IMR-90 (cell line): Measurements from ENCODE around the gene PHKG2. TPM values are rescaled to one million over a fixed set of nuclear protein-coding genes. Genes with fewer than 3 reads are reported as not detected.

ENCODE experiments used
- ATAC-seq: fragments of 200-7000 bp; cut with Tn5 transposase; 2 replicates; pipeline ENCODE4 v1.9.1; 2020; ENCODE audit warnings: low read depth, mild to moderate bottlenecking, moderate library complexity
- BruUV-seq: library from RNA; stranded (reverse); fragments of 400-500 nt; replicated peaks from 2 replicates; lab custom pipeline; 2021; lab: Mats Ljungman, UMichigan
- CTCF ChIA-PET: fragments of 300-600 bp; formaldehyde crosslinking; extraction: SDS; loops from one replicate; lab custom pipeline; 2021; ENCODE audit warnings: antibody characterized with exemption; lab: Yijun Ruan, JAX
- POLR2A ChIA-PET: fragments of 300-600 bp; sonication (Branson Sonifier 250); formaldehyde crosslinking; loops from one replicate; lab custom pipeline; 2022; ENCODE audit warnings: antibody characterized with exemption; ENCODE audit not compliant: unreplicated experiment; lab: Charles Lee
- DNase-seq: peaks from one replicate; pipeline ENCODE4 v3.0.0; 2013
- H2AFZ ChIP-seq: replicated peaks from 2 replicates; pipeline ENCODE3; 2013; ENCODE audit warnings: low read length, mild to moderate bottlenecking; ENCODE audit not compliant: poor library complexity
- H2AK5ac ChIP-seq: 2 replicates; pipeline ENCODE4 v1.6.1; 2013; ENCODE audit warnings: low read depth, low read length, inconsistent platforms
- H2AK9ac ChIP-seq: replicated peaks from 2 replicates; pipeline ENCODE3; 2013; ENCODE audit warnings: mild to moderate bottlenecking, low read depth, low read length, moderate library complexity; ENCODE audit not compliant: poor library complexity
- H2BK120ac ChIP-seq: 2 replicates; pipeline ENCODE4 v1.6.1; 2013; ENCODE audit warnings: low read depth, low read length, inconsistent platforms
- H2BK15ac ChIP-seq: 3 replicates; pipeline ENCODE4 v1.6.1; 2013; ENCODE audit warnings: low read depth, low read length, inconsistent platforms
- H2BK20ac ChIP-seq: 2 replicates; pipeline ENCODE4 v1.6.1; 2013; ENCODE audit warnings: low read depth, mild to moderate bottlenecking, inconsistent platforms, low read length, moderate library complexity
- H2BK5ac ChIP-seq: 2 replicates; pipeline ENCODE4 v1.6.1; 2013; ENCODE audit warnings: mild to moderate bottlenecking, low read depth, low read length, inconsistent platforms; ENCODE audit not compliant: poor library complexity, severe bottlenecking
- H3K14ac ChIP-seq: replicated peaks from 2 replicates; pipeline ENCODE4 v1.6.1; 2013; ENCODE audit warnings: low read depth, low read length, inconsistent platforms
- H3K18ac ChIP-seq: 2 replicates; pipeline ENCODE4 v1.6.1; 2013; ENCODE audit warnings: low read depth, low read length, control low read depth
- H3K23ac ChIP-seq: 2 replicates; pipeline ENCODE4 v1.6.1; 2013; ENCODE audit warnings: low read depth, low read length, inconsistent platforms
- H3K27ac ChIP-seq: 2 replicates; pipeline ENCODE4 v1.5.1; 2013; ENCODE audit warnings: mild to moderate bottlenecking, control low read depth, low read length; ENCODE audit not compliant: insufficient read depth
- H3K27me3 ChIP-seq: 2 replicates; pipeline ENCODE4 v1.6.1; 2013; ENCODE audit warnings: low read length; ENCODE audit not compliant: control insufficient read depth, insufficient read depth
- H3K36me3 ChIP-seq: 2 replicates; pipeline ENCODE4 v1.6.1; 2013; ENCODE audit warnings: low read length, mixed read lengths; ENCODE audit not compliant: control insufficient read depth, insufficient read depth
- H3K4ac ChIP-seq: 2 replicates; pipeline ENCODE4 v1.6.1; 2013; ENCODE audit warnings: low read depth, low read length, inconsistent platforms
- H3K4me1 ChIP-seq: 2 replicates; pipeline ENCODE4 v1.6.1; 2013; ENCODE audit warnings: low read length, mixed read lengths; ENCODE audit not compliant: control insufficient read depth, insufficient read depth
- H3K4me2 ChIP-seq: 2 replicates; pipeline ENCODE4 v1.6.1; 2013; ENCODE audit warnings: low read depth, mild to moderate bottlenecking, control low read depth, low read length, moderate library complexity
- H3K4me3 ChIP-seq: 2 replicates; pipeline ENCODE4 v1.5.1; 2013; ENCODE audit warnings: low read depth, mild to moderate bottlenecking, control low read depth, low read length, moderate library complexity; ENCODE audit not compliant: insufficient read depth
- H3K56ac ChIP-seq: 2 replicates; pipeline ENCODE4 v1.6.1; 2013; ENCODE audit warnings: low read length, inconsistent platforms; ENCODE audit not compliant: insufficient read depth; ENCODE audit errors: extremely low read depth
- H3K79me1 ChIP-seq, 2 experiments: 2 replicates each; pipeline ENCODE4 v1.6.1; 2013; ENCODE audit warnings: low read length in 2 of 2, inconsistent platforms in 1 of 2, low read depth in 1 of 2
- H3K9ac ChIP-seq: 2 replicates; pipeline ENCODE4 v1.6.1; 2013; ENCODE audit warnings: low read depth, low read length, control low read depth
- H3K9me1 ChIP-seq: 2 replicates; pipeline ENCODE4 v1.6.1; 2013; ENCODE audit warnings: low read length, inconsistent platforms; ENCODE audit not compliant: insufficient read depth
- H3K9me3 ChIP-seq: 2 replicates; pipeline ENCODE4 v1.6.1; 2013; ENCODE audit warnings: low read length; ENCODE audit not compliant: control insufficient read depth, insufficient read depth
- H4K20me1 ChIP-seq: 2 replicates; pipeline ENCODE4 v1.6.1; 2013; ENCODE audit warnings: low read length, inconsistent platforms; ENCODE audit not compliant: insufficient read depth
- H4K5ac ChIP-seq: 2 replicates; pipeline ENCODE4 v1.6.1; 2013; ENCODE audit warnings: mild to moderate bottlenecking, low read depth, low read length, control low read depth
- H4K8ac ChIP-seq, 2 experiments: 2 replicates each; pipeline ENCODE4 v1.6.1; 2013; ENCODE audit warnings: low read depth in 2 of 2, low read length in 2 of 2, control low read depth in 1 of 2, inconsistent platforms in 1 of 2
- H4K91ac ChIP-seq: 2 replicates; pipeline ENCODE4 v1.6.1; 2013; ENCODE audit warnings: low read depth, low read length, inconsistent platforms; ENCODE audit not compliant: insufficient read depth
- BHLHE40 ChIP-seq: fragments of 150-350 bp; IDR thresholded peaks from 2 replicates; pipeline ENCODE4 v1.6.1; 2016; ENCODE audit warnings: mild to moderate bottlenecking, low read depth, low read length
- CEBPB ChIP-seq: IDR thresholded peaks from 2 replicates; pipeline ENCODE4 v1.6.1; 2012; ENCODE audit warnings: low read depth, low read length, improper control_type of control experiment
- CHD1 ChIP-seq: IDR thresholded peaks from 2 replicates; pipeline ENCODE4 v1.6.1; 2012; ENCODE audit warnings: low read depth, low read length, improper control_type of control experiment
- FOS ChIP-seq: fragments of 150-350 bp; IDR thresholded peaks from 2 replicates; pipeline ENCODE4 v1.6.1; 2016; ENCODE audit warnings: low read depth, low read length
- MAFK ChIP-seq: IDR thresholded peaks from 2 replicates; pipeline ENCODE4 v1.6.1; 2012; ENCODE audit warnings: low read depth, low read length, improper control_type of control experiment
- MAZ ChIP-seq: IDR thresholded peaks from 2 replicates; pipeline ENCODE4 v1.6.1; 2012; ENCODE audit warnings: low read depth, mild to moderate bottlenecking, low read length, improper control_type of control experiment, moderate library complexity, borderline replicate concordance
- MXI1 ChIP-seq: IDR thresholded peaks from 2 replicates; pipeline ENCODE4 v1.6.1; 2012; ENCODE audit warnings: low read depth, mild to moderate bottlenecking, low read length, moderate library complexity, borderline replicate concordance
- NFE2L2 ChIP-seq: fragments of 150-350 bp; IDR thresholded peaks from 2 replicates; pipeline ENCODE4 v1.6.1; 2016; ENCODE audit warnings: low read depth, mild to moderate bottlenecking, low read length
- POLR2A ChIP-seq: IDR thresholded peaks from 2 replicates; pipeline ENCODE4 v1.6.1; 2012; ENCODE audit warnings: mild to moderate bottlenecking, low read depth, low read length
- RAD21 ChIP-seq: IDR thresholded peaks from 2 replicates; pipeline ENCODE4 v1.6.1; 2012; ENCODE audit warnings: low read length, improper control_type of control experiment
- RCOR1 ChIP-seq: IDR thresholded peaks from 2 replicates; pipeline ENCODE4 v1.6.1; 2012; ENCODE audit warnings: mild to moderate bottlenecking, low read length, improper control_type of control experiment; ENCODE audit not compliant: insufficient replicate concordance
- RFX5 ChIP-seq: IDR thresholded peaks from 2 replicates; pipeline ENCODE4 v1.8.0; 2012; ENCODE audit warnings: low read depth, mild to moderate bottlenecking, low read length, moderate library complexity
- SMC3 ChIP-seq: fragments of 150-350 bp; IDR thresholded peaks from 2 replicates; pipeline ENCODE4 v1.6.1; 2016; ENCODE audit warnings: low read depth, mild to moderate bottlenecking, antibody characterized with exemption, low read length, moderate library complexity
- WGBS, 2 experiments: methylation state at CpG; one replicate each; pipeline versions ENCODE4 v1.1.5 to v1.1.7; 2013; ENCODE audit warnings: missing lambda C conversion rate in 2 of 2; ENCODE audit not compliant: insufficient read length in 1 of 2; ENCODE audit errors: extremely low coverage in 2 of 2; 5-methylcytosine and 5-hydroxymethylcytosine counted together
- dilution Hi-C: fragments of 300-500 bp; cut with HindIII; formaldehyde crosslinking; loops from one replicate; pipeline ENCODE4 v1.14.3; 2018; ENCODE audit warnings: low sequenced_read_pairs; ENCODE audit not compliant: unreplicated experiment
- in situ Hi-C: fragments of 300-500 bp; cut with MboI; formaldehyde crosslinking; loops from 3 replicates; pipeline ENCODE4 v1.14.3; 2019; ENCODE audit warnings: low sequenced_read_pairs, inconsistent platforms, mixed read lengths
- intact Hi-C: fragments of 100-400 bp; cut with micrococcal nuclease; formaldehyde crosslinking; loops from 2 replicates; pipeline ENCODE4 v1.10.0; 2022
- polyA plus RNA-seq, 3 experiments: library from polyadenylated mRNA; depleted of rRNA; stranded (reverse); fragments of >200 nt; gene quantifications; 2 replicates each; pipeline ENCODE4 v1.2.3, GENCODE V29; 2012; ENCODE audit warnings: low replicate concordance in 1 of 3
- total RNA-seq: library from RNA; depleted of rRNA; stranded (reverse); fragments of >200 nt; gene quantifications from 2 replicates; pipeline ENCODE4 v1.2.3, GENCODE V29; 2012
- TF ChIP-seq, protein P1 (sequence below): conservative IDR thresholded peaks from 2 replicates; pipeline ENCODE4 v1.5.1; 2012; ENCODE audit warnings: mild to moderate bottlenecking, low read depth, low read length, improper control_type of control experiment
- TF ChIP-seq, protein P2 (sequence below): fragments of 150-350 bp; IDR thresholded peaks from 2 replicates; pipeline ENCODE4 v1.6.1; 2017; ENCODE audit warnings: mild to moderate bottlenecking, antibody characterized with exemption, low read length, low read depth
- TF ChIP-seq, protein P3 (sequence below): fragments of 150-350 bp; IDR thresholded peaks from 2 replicates; pipeline ENCODE4 v1.6.1; 2016; ENCODE audit warnings: low read depth, mild to moderate bottlenecking, low read length, moderate library complexity, borderline replicate concordance

Gene PHKG2
- total and polyA plus RNA-seq, 2 of the 4 experiments (the other 2 are of a cell fraction), result 26.0 to 38.9 TPM

DNA sequence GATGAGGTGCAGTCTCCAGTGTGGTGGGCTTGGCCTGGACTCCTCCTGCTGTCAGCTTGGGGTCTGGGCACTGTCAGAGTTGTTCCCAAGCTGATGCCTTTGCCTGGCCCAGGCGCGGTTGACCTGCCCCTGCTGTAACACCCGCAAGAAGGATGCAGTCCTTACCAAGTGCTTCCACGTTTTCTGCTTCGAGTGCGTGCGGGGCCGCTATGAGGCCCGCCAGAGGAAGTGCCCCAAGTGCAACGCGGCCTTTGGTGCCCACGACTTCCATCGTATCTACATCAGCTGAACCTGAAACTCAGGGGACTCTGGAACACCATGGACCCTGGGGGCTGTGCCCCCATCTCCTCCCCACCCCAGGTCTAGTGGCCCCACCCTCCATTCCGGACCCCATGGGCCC is 25.6 kb downstream of the PHKG2 start:
- no peak overlapping the region for H4K91ac ChIP-seq
- H2AFZ ChIP-seq, result no peak overlapping the region
- no peak overlapping the region for H3K18ac ChIP-seq
- ATAC-seq (no peak), DNase-seq (no peak)
- ChIA-PET CTCF (no interaction called here), POLR2A (no interaction called here)
- no peak overlapping the region for H3K56ac ChIP-seq
- no peak overlapping the region for H3K27ac ChIP-seq
- H3K4ac ChIP-seq, result no peak overlapping the region
- no peak overlapping the region for H3K4me3 ChIP-seq
- peaks cover 12% of the 10 kb centered on the region for H3K4me1 ChIP-seq
- in situ Hi-C loops (no loop called here), dilution Hi-C loops (no loop called here), intact Hi-C loops (no loop called here)
- H3K27me3 ChIP-seq, result no peaks in the 10 kb centered on the region
- no peak overlapping the region for H2BK20ac ChIP-seq
- H4K8ac ChIP-seq, result no peak overlapping the region
- no peak for TF ChIP-seq POLR2A
- TF ChIP-seq CEBPB, result no peak
- no peak for TF ChIP-seq MXI1
- no peak for TF ChIP-seq MAFK
- no peak for TF ChIP-seq MAZ
- TF ChIP-seq, protein P1, sequence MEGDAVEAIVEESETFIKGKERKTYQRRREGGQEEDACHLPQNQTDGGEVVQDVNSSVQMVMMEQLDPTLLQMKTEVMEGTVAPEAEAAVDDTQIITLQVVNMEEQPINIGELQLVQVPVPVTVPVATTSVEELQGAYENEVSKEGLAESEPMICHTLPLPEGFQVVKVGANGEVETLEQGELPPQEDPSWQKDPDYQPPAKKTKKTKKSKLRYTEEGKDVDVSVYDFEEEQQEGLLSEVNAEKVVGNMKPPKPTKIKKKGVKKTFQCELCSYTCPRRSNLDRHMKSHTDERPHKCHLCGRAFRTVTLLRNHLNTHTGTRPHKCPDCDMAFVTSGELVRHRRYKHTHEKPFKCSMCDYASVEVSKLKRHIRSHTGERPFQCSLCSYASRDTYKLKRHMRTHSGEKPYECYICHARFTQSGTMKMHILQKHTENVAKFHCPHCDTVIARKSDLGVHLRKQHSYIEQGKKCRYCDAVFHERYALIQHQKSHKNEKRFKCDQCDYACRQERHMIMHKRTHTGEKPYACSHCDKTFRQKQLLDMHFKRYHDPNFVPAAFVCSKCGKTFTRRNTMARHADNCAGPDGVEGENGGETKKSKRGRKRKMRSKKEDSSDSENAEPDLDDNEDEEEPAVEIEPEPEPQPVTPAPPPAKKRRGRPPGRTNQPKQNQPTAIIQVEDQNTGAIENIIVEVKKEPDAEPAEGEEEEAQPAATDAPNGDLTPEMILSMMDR, result no peak
- TF ChIP-seq FOS, result no peak
- TF ChIP-seq CHD1, result no peak
- TF ChIP-seq, protein P2, sequence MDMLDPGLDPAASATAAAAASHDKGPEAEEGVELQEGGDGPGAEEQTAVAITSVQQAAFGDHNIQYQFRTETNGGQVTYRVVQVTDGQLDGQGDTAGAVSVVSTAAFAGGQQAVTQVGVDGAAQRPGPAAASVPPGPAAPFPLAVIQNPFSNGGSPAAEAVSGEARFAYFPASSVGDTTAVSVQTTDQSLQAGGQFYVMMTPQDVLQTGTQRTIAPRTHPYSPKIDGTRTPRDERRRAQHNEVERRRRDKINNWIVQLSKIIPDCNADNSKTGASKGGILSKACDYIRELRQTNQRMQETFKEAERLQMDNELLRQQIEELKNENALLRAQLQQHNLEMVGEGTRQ, result no peak
- TF ChIP-seq, protein P3, sequence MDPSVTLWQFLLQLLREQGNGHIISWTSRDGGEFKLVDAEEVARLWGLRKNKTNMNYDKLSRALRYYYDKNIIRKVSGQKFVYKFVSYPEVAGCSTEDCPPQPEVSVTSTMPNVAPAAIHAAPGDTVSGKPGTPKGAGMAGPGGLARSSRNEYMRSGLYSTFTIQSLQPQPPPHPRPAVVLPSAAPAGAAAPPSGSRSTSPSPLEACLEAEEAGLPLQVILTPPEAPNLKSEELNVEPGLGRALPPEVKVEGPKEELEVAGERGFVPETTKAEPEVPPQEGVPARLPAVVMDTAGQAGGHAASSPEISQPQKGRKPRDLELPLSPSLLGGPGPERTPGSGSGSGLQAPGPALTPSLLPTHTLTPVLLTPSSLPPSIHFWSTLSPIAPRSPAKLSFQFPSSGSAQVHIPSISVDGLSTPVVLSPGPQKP, result no peak
- no peak for TF ChIP-seq BHLHE40
- no peak for TF ChIP-seq NFE2L2
- TF ChIP-seq SMC3, result no peak
- TF ChIP-seq RAD21, result no peak
- TF ChIP-seq RCOR1, result no peak
- TF ChIP-seq RFX5, result no peak
- peaks cover 19 to 77% of the 10 kb centered on the region in 2 experiments for H3K79me1 ChIP-seq
- H2BK5ac ChIP-seq, result no peak overlapping the region
- no peak overlapping the region for H2BK120ac ChIP-seq
- H3K9me1 ChIP-seq, result peaks cover 29% of the 10 kb centered on the region; the same call in 1 of the 2 replicates
- BruUV-seq, result no TSS peak
- no peak overlapping the region for H4K5ac ChIP-seq
- peaks cover 42% of the 10 kb centered on the region for H3K36me3 ChIP-seq
- peaks cover 3% of the 10 kb centered on the region; the same call in 1 of the 2 replicates for H4K20me1 ChIP-seq
- no peak overlapping the region for H2AK5ac ChIP-seq
- no peak overlapping the region for H2BK15ac ChIP-seq
- H3K14ac ChIP-seq, result no peak overlapping the region
- H3K23ac ChIP-seq, result no peak overlapping the region
- no peaks in the 10 kb centered on the region for H3K9me3 ChIP-seq
- WGBS, 2 experiments, result 92% methylated on average over 8 of the region's 14 CpGs; no CpG with 5 or more reads in 1 of the 2 experiments
- no peak overlapping the region for H3K9ac ChIP-seq
- no peak overlapping the region for H3K4me2 ChIP-seq
- no peak overlapping the region for H2AK9ac ChIP-seq
